DMS79 treated with DMSO at 0.1 percent for 48 hours (cell line): ENCODE measurements around the gene PRDX5.
A peak's percentile ranks its signal among the peaks of the same experiment; 100 is the strongest.

Experiments used
- DNase-seq: peaks from one replicate; lab custom pipeline; 2025; lab: John Stamatoyannopoulos, UW

PRDX5 gene

DNA sequence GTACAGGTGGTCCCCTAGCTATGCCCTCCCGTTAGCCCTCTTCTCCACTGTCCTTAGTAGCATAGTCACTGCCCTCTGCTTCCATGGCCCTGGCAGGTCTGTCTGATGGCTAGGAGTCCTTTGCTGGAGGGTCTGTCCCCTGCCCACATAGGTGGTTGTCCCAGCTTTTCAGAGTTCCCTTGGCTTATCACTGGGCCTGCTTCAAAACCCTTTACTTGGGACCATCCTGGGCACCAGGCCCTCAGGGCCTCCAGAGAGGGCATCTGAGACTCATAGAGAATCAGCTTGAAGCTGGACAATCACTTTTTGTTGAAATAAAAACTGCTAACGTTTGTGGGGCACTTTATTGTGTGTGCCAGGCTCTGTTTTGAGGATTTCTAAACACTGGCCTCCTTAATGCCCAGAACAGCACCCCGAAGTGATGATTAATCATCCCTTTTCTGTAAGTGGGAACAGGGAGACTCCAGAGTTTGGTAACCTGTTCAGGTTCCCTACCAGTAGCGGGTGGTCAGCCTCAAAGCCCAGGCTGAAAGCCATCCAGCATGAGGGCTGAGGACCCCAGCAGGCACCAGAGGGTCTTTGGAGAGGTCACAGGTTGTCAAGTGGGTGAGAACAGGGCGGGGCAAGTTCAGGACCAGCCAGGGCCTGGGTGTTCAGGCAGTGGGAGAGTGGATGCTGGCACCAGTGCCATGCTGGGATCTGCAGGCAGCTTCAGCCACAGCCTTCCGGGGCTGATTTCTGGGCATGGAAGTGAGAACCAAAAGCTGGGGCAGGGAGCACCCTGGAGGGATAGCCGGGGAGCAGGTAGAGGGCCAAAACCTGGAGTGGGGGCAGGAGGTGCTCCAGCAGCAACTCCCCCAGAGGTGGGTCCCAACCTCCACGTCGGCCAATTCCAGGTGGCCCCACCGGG is 27.3 kb upstream of the PRDX5 start:
- DNase-seq, result no peak

DNA sequence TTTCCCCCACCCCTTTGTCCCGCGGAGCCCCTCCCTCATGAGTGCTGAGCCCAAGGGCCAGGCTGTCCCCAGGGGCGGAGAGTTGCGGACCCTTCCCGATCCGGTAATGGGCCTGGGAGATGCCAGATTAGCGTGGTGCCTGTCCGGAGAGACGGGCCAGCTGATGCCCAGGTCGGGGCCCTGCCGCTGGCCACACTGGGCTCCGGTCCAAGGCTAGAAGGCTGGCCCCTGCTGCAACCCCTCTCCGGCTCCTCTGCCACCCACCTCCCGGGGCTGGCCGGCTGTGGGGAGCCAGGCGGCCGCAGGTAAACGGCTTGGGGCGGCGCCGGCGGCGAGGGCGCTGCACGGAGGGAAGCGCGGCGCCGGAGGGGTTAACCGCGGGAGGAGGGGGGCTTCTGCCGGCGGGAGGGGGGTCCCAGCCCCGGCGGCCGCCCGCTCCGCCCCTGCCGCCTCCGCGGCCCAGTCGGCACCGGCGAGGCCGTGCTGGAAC is 26.6 kb upstream of the PRDX5 start, which contains the start of gene KCNK4:
Gene KCNK4, plus strand, starts transcription at position 41 of the 490 bp plus-strand sequence. CDS start 1,717 bp downstream, outside the sequence.
- no peak for DNase-seq

DNA sequence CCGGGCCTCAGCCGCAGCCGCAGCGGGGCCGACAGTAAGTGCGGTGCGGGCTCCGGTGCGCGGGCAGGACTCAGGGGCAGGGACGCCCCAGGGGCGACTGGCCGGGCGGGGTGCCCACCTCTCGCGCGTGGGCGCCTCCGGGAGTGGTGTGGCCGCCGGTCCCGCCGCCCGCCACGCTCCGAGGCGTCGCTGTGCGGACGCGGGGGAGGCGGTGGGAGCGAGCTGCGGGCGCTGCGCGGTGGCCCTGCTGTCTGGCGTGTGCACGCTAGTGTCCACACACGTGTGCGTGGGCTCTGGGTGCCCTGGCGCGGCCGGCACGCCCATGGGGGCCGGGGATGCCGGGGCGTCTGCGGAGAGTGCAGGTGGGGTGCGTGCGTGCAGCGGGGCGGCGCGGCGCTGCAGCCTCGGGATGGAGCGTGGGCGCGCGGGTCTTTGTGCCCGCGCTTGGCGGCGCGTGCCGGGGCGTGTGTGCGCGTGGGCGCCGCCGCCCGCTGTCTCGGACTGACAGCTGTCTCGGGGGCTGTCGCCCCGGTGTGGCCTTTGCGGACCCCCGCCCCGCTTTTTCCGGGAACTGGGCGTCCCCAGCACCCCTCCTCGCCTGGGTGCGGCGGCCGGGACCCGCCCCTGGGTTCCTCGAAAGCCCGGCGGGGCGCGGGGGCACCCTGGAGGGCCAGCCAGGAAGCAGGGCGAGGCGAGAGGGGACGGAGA is 26.0 kb upstream of the PRDX5 start:
- DNase-seq, result no peak

DNA sequence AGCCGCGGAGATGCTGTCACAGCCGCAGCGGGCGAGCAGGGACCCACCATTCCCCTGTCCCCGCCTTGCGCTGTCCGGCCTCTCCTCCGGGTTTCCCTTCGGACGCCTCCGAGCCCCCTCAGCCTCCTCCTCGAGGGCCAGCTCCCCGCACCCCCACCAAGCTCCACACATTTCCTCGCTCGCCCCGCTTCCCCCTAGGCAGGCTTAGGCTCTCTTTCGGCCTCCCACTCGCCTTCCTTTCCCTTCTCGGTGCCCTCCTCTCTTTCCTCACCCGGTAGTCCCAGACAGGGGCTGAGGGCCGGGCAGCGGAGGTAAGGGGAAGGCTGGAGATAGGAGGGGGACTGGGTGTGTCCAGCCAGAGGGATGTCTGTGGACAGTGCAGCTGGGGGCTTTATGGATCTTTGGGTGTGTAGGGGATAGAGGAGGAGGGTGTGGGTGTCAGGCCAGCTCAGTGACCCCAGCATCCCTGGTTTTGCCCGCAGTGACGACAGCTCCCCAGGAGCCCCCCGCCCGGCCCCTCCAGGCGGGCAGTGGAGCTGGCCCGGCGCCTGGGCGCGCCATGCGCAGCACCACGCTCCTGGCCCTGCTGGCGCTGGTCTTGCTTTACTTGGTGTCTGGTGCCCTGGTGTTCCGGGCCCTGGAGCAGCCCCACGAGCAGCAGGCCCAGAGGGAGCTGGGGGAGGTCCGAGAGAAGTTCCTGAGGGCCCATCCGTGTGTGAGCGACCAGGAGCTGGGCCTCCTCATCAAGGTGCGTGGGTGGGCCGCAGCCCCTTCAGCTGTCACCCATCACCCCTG is 25.3 kb upstream of the PRDX5 start:
- no peak for DNase-seq

DNA sequence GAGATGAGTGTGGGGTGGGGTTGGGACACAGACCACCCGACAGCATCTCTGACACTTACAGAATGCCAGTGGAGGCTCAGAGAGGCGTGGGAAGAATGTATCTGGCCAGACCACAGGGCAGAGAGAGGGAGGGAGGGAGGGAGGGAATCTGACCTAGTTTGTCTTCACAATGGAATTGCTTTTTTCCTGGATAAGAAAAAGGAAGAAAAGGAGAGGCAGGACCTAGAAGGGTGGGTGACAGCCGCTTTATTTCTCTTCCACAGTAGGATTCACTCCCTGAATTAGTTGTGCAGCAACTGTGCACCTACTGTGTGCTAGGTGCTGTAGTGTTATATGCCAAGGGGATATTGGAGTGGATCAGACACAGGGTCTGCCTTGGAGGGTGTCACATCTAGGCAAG is 23.1 kb upstream of the PRDX5 start:
- no peak for DNase-seq

DNA sequence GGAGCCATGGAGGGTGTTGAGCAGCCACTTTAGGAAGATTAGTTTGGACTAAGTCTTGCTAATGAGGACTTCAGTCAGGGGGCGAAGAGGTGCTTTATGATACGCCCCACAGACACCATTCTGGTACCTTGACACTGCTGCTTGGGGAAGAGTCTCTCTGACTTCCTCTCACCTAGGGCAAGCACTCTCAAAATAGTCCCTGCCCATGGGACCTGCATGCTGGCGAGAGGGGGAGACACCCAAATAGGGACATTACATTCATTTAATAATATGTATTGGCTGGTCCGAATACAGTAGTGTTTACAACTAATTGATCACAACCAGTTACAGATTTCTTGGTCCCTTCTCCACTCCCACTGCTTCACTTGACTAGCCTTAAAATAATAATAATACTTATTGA is 22.2 kb upstream of the PRDX5 start:
- no peak for DNase-seq

DNA sequence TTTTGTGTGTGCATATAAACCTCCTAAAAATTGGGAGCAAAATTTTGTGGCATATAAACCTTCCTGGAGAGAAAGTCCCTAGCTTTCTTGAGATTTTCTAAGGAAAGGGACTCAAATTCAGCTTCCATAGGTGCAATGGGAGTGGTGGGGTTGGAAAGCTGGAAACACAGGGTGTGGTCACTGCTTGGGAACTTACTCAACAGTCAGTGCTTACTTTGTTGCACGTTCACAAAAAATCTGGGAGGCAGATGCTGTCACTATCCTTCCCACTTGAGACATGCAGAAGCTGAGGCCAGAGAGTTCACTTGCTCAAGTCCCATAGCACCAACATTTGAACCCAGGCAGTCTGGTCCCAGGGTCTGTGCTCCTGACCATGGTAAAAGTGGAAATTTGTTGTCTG is 21.7 kb upstream of the PRDX5 start:
- no peak for DNase-seq

DNA sequence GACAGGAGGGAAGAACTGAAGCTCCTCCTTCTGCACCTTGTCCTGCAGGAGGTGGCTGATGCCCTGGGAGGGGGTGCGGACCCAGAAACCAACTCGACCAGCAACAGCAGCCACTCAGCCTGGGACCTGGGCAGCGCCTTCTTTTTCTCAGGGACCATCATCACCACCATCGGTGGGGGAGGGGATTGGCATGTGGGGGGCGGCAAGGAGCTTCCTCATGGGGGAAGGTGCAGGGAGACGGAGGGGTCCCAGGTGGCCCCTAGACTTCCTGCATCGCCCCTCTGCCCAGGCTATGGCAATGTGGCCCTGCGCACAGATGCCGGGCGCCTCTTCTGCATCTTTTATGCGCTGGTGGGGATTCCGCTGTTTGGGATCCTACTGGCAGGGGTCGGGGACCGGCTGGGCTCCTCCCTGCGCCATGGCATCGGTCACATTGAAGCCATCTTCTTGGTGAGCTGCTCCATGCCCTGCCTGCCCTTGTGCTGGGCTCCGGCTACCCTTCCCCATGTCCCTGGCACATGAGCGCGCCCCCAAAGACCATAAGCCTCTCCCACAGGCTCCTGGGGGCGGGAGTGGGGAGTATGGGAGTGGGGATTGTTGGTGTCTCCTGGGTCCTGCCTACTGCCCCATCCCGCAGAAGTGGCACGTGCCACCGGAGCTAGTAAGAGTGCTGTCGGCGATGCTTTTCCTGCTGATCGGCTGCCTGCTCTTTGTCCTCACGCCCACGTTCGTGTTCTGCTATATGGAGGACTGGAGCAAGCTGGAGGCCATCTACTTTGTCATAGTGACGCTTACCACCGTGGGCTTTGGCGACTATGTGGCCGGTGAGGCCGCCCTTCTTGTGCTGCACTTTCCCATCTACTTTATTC is 20.9 kb upstream of the PRDX5 start:
- no peak for DNase-seq

DNA sequence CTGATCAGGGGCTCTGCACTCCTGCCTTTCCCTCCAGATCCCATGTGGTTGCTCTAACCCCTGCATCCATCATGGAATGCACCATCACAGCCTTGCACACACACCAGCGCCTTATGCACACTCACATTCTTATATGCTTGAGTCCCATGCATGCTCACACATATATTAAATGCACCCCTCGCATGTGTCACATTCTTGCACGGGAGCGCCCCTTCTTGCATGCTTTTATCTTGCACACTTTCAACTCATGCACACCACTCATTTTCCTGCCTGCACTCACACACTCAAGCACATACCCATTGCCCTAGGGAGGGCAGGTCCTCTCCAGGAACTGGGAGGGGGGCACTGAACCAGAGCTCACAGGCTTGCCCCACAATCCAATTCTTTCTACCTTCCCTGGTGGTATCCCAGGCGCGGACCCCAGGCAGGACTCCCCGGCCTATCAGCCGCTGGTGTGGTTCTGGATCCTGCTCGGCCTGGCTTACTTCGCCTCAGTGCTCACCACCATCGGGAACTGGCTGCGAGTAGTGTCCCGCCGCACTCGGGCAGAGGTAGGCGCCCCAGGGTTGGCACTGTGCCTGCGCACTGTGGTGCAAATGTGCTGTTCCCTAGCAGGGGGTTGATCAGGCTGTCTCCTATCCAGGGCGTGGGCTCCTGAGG is 20.1 kb upstream of the PRDX5 start:
- DNase-seq, result peak; percentile 13

DNA sequence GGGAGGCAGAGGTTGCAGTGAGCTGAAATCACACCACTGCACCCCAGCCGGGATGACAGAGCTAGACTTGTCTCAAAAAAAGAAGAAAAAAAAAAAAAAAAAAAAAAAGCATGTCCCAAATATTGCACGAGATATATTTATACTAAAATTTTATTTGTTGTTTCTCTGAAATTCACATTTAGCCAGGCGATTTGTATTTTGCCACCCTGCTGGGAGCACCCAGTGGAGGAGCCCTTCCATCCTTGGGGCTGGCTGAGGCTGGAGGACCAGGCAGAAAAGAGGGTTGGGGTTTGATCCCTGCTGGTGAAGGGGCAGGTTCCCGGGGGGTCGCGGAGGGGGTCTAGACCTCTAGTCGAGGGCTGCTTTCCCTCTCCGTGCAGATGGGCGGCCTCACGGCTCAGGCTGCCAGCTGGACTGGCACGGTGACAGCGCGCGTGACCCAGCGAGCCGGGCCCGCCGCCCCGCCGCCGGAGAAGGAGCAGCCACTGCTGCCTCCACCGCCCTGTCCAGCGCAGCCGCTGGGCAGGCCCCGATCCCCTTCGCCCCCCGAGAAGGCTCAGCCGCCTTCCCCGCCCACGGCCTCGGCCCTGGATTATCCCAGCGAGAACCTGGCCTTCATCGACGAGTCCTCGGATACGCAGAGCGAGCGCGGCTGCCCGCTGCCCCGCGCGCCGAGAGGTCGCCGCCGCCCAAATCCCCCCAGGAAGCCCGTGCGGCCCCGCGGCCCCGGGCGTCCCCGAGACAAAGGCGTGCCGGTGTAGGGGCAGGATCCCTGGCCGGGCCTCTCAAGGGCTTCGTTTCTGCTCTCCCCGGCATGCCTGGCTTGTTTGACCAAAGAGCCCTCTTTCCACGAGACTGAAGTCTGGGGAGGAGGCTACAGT is 18.7 kb upstream of the PRDX5 start:
- peak; percentile 19 for DNase-seq

DNA sequence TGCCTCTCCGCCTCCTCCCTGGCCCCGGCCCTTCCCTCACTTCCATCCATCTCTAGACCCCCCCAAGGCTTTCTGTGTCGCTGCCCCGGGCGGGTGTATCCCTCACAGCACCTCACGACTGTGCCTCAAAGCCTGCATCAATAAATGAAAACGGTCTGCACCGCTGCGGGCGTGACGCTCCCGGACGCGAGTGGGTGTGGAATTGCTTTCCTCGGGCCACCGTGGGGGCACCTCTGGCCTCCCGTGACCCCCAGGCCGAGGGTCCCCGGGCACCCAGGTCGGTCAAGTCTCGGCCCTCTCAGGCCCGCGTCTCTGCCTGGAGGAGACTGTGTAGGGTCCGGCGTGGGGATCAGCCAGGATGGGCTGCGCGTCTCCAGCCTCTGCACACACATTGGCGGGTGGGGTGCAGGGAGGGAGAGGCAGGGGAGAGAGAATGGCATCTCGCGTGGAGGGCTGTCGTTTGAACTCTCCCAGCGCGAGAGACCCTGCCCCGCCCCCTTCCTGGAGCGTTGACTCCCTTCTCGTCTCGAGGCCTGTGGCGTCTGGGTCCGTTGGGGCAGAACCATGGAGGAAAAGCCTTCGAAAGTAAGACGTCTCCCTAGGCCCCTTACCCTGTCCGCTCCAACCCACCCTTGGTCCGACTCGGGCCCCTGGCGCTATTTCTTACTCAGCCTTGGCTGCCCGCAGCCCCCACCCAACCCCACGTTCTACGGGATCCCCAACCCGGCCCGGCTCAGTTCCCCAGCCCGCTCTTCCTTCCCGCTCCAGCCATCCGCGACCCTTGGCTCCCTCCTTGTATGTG is 17.9 kb upstream of the PRDX5 start, which contains the start of gene CATSPERZ:
Gene CATSPERZ, plus strand, starts transcription at position 512 of the 802 bp plus-strand sequence. Its CDS starts 53 bp downstream, at position 565.
- peak; percentile 30 for DNase-seq

DNA sequence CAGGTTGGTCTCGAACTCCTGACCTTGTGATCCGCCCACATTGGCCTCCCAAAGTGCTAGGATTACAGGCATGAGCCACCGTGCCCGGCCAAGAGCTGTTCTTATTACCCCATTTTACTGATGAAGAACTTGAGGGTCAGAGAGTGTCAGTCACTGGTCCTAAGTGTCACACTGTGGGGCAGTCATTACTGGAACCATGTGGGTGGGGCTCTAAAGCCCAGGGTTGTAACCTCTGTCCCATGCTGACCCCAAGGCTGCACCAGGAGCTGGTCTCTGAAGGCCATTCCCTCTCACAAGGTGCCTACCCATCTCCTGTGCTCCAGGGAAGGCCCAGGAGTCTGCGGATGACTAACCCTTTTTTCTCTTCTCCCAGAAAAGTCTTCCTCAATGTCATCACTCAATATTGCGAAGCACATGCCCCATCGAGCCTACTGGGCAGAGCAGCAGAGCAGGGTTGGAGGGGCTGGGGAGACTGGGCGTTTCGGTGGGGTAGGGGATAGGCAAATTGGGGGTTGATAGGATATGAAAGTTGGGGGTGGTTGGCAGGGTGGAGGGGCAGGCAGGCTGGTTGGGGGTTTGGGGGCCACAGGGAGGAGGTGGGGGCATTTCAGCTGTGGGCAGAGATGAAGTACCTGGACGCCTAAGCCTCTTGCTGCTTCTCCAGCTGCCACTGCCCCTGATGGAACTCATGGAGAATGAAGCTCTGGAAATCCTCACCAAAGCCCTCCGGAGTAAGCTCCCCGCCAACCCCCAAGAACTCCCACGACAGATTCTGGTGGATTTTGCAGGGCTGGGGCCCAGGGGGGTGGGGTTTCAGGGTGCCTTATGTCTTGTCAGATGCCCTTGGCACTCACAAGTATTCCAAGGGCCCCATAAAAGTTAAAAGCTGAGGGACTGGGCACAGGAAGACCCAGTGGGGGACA is 14.6 kb upstream of the PRDX5 start:
- DNase-seq, result no peak

DNA sequence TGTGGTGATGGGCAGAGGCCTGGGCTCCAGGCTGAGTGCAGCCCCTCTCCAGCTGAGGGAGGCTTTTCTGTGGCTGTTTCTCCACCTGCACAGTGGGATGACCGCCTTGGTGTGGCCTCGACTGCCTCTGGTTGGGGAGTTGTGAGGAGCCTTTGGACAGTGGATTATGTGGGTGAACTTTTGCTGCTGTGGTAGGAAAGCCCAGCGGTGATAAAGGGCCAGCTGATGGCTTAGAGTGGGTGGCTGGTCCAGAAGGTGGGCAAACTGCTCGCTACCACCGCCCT is 13.9 kb upstream of the PRDX5 start:
- DNase-seq, result no peak

DNA sequence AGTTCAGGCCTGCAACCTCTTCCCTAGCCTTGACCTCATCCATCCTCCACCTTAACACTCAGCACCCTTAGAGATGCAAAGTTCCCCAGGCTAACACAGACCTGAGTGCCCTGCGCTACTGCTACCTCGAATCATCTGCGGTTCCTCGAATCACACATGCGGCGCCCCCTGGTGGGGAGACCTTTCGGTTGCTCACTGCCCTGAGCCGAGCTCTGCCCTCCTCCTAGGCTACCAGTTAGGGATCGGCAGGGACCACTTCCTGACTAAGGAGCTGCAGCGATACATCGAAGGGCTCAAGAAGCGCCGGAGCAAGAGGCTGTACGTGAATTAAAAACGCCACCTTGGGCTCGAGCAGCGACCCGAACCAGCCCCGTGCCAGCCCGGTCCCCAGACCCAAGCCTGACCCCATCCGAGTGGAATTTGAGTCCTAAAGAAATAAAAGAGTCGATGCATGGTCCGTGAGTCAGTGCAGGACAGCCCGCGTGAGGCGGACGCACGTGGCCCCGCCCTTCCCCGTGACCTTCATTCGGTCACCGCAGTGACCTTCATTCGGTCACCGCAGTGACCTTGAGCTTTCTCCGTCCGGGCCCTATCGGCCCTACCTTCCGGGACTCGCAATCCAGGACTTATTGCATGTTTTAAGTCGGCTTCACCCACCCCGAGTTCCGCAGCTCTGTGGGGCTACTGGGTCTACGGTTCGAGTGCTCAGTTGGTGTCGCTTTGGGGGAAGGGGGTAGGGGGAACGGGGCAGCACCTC is 13.4 kb upstream of the PRDX5 start:
- DNase-seq, result peak; percentile 92

DNA sequence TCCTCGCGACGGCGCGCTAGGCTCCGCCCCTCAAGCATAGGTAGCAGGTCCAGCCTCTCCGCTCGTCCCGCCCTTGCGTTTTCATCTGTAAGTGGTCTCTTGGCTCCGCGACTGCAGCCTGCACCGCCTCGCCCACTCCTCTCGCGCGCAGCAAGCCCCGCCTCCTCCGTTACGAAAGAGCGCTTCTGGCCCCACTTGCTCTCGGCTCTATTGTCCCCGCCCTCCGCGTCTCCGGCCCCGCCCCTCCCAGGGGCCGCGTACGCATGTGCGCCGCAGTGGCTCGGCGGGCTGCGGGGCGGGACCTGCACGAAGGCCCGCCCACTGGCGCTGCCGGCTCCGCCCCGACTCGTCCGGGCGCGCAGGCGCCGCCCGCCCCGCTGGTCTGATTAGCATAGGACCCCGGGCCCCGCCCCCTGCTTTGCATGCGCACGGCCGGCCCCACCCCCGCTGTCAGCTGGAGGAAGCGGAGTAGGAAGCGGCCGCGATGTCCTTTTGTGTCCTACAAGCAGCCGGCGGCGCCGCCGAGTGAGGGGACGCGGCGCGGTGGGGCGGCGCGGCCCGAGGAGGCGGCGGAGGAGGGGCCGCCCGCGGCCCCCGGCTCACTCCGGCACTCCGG is 12.7 kb upstream of the PRDX5 start, which contains the start of gene ESRRA:
Gene ESRRA, plus strand, starts transcription at position 450 of the 616 bp plus-strand sequence. CDS start 1,656 bp downstream, outside the sequence.
- peak; percentile 98 for DNase-seq
